Osteoblast (primary cell): ENCODE results near the gene ANKEF1. TPM values are rescaled to one million over a fixed set of nuclear protein-coding genes. Genes with fewer than 3 reads are reported as not detected.

Experiments used
- DNase-seq: peaks from one replicate; pipeline ENCODE4 v3.0.0; 2011; ENCODE audit warnings: low spot score, mixed read lengths; ENCODE audit not compliant: insufficient read length; ENCODE audit errors: missing footprints
- H2AFZ ChIP-seq: 2 replicates; pipeline ENCODE4 v1.6.0; 2011; ENCODE audit warnings: mild to moderate bottlenecking, low read length
- H3K27ac ChIP-seq: 2 replicates; pipeline ENCODE4 v1.5.1; 2011; ENCODE audit warnings: mild to moderate bottlenecking, low read depth, low read length, moderate library complexity
- H3K27me3 ChIP-seq: 2 replicates; pipeline ENCODE4 v1.6.0; 2012; ENCODE audit warnings: mild to moderate bottlenecking, control low read depth, inconsistent platforms, low read length, moderate library complexity; ENCODE audit not compliant: insufficient read depth
- H3K36me3 ChIP-seq: 2 replicates; pipeline ENCODE4 v1.5.1; 2011; ENCODE audit warnings: mild to moderate bottlenecking, low read length, control low read depth, moderate library complexity; ENCODE audit not compliant: insufficient read depth
- H3K4me1 ChIP-seq: 2 replicates; pipeline ENCODE4 v1.5.1; 2011; ENCODE audit warnings: mild to moderate bottlenecking, low read length, control low read depth, moderate library complexity; ENCODE audit not compliant: insufficient read depth
- H3K4me2 ChIP-seq: 2 replicates; pipeline ENCODE4 v1.6.0; 2011; ENCODE audit warnings: mild to moderate bottlenecking, low read length; ENCODE audit not compliant: insufficient read depth
- H3K4me3 ChIP-seq: fragments of 200-600 bp; sonication (generic); 3 replicates; pipeline ENCODE4 v1.5.1; 2012; ENCODE audit warnings: mild to moderate bottlenecking, low read length, inconsistent platforms; ENCODE audit not compliant: insufficient read depth
- H3K79me2 ChIP-seq: 2 replicates; pipeline ENCODE4 v1.6.0; 2012; ENCODE audit warnings: mild to moderate bottlenecking, low read length, control low read depth, inconsistent platforms; ENCODE audit not compliant: insufficient read depth
- H3K9me3 ChIP-seq: 2 replicates; pipeline ENCODE4 v1.5.1; 2011; ENCODE audit warnings: low read depth, low read length, control low read depth
- H4K20me1 ChIP-seq: 2 replicates; pipeline ENCODE4 v1.6.0; 2012; ENCODE audit warnings: mild to moderate bottlenecking, low read length, control low read depth; ENCODE audit not compliant: insufficient read depth
- CTCF ChIP-seq: IDR thresholded peaks from 2 replicates; pipeline ENCODE4 v1.5.1; 2011; ENCODE audit warnings: mild to moderate bottlenecking, low read depth, low read length, moderate library complexity; ENCODE audit errors: extremely low read depth
- total RNA-seq: library from RNA; depleted of rRNA; stranded (reverse); fragments of >200 nt; gene quantifications from 2 replicates; pipeline ENCODE4 v1.2.3, GENCODE V29; 2012

ANKEF1 gene
- total RNA-seq: 2.1 and 2.5 TPM in 2 replicates

- Histone ChIP-seq H3K4me2 (peak within 1 kb of the TSS; percentile 78), H3K4me3 (peak within 1 kb of the TSS; percentile 72), H3K27me3 (peaks cover 10% of the 10 kb centered on the region), H4K20me1 (no peaks in the 10 kb centered on the region), H3K4me1 (peaks cover 1% of the 10 kb centered on the region), H3K9me3 (no peaks in the 10 kb centered on the region), H3K27ac (no peak within 1 kb of the TSS), H3K36me3 (no peaks in the 10 kb centered on the region), H2AFZ (peak within 1 kb of the TSS; percentile 77), H3K79me2 (no peaks in the 10 kb centered on the region)
- no peak for TF ChIP-seq CTCF
- DNase-seq: peak; percentile 82
These were observed at the start of gene ANKEF1 for GRCh38 chr20:10034717-10035571. Gene ANKEF1 (plus strand): TSS chr20:10034987. CDS start chr20:10038302, 3,315 bp downstream.

- Histone ChIP-seq H3K4me3 (no peak overlapping the region), H3K9me3 (no peaks in the 10 kb centered on the region), H3K27ac (no peak overlapping the region), H3K36me3 (no peaks in the 10 kb centered on the region), H4K20me1 (no peaks in the 10 kb centered on the region), H3K27me3 (no peaks in the 10 kb centered on the region), H3K79me2 (no peaks in the 10 kb centered on the region), H2AFZ (no peak overlapping the region), H3K4me1 (peaks cover 13% of the 10 kb centered on the region), H3K4me2 (no peak overlapping the region)
- peak; percentile 10 for DNase-seq
- no peak for TF ChIP-seq CTCF
These were observed 49.5 kb upstream of the ANKEF1 start for GRCh38 chr20:9985281-9985680.

- no peak overlapping the region for H3K4me2 ChIP-seq
- DNase-seq: no peak
- no peaks in the 10 kb centered on the region for H4K20me1 ChIP-seq
- no peak for TF ChIP-seq CTCF
- H3K79me2 ChIP-seq: no peaks in the 10 kb centered on the region
- H2AFZ ChIP-seq: no peak overlapping the region
- H3K9me3 ChIP-seq: no peaks in the 10 kb centered on the region
- H3K27me3 ChIP-seq: no peaks in the 10 kb centered on the region
- no peak overlapping the region for H3K4me3 ChIP-seq
- no peaks in the 10 kb centered on the region for H3K36me3 ChIP-seq
- no peak overlapping the region for H3K27ac ChIP-seq
- H3K4me1 ChIP-seq: peaks cover 13% of the 10 kb centered on the region
These were observed 49.0 kb upstream of the ANKEF1 start for GRCh38 chr20:9985773-9986172.

GRCh38 chr20:9989066-9989724 is 45.6 kb upstream of the ANKEF1 start:
- Histone ChIP-seq H3K4me1 (peaks cover 13% of the 10 kb centered on the region), H3K36me3 (no peaks in the 10 kb centered on the region), H2AFZ (no peak overlapping the region), H3K4me2 (peak overlapping the region; percentile 12), H3K27me3 (no peaks in the 10 kb centered on the region), H3K9me3 (no peaks in the 10 kb centered on the region), H3K4me3 (no peak overlapping the region), H4K20me1 (no peaks in the 10 kb centered on the region), H3K27ac (peak overlapping the region; percentile 4), H3K79me2 (no peaks in the 10 kb centered on the region)
- peak; percentile 39 for DNase-seq
- no peak for TF ChIP-seq CTCF
